NCI-H345 treated with DMSO at 0.1 percent for 48 hours (cell line): ENCODE measurements around the gene GGACT.
"Not testable (repeated sequence)": the region's sequence is repeated elsewhere in the genome, so short reads cannot be mapped to it uniquely, and the experiment has no call there.

Source experiments
- DNase-seq: peaks from one replicate; lab custom pipeline; 2025; ENCODE audit not compliant: unreplicated experiment; lab: John Stamatoyannopoulos, UW

The GGACT gene

GRCh38 chr13:100532090-100532766 lies 56.4 kb downstream of the GGACT start:
- no peak for DNase-seq

GRCh38 chr13:100530671-100531213 lies 57.8 kb downstream of the GGACT start:
- no peak for DNase-seq

GRCh38 chr13:100529666-100530377 lies 58.8 kb downstream of the GGACT start:
- DNase-seq = no peak

GRCh38 chr13:100528820-100529219 lies 59.8 kb downstream of the GGACT start:
- DNase-seq = no peak

GRCh38 chr13:100528353-100528752 lies 60.2 kb downstream of the GGACT start:
- DNase-seq = no peak

- DNase-seq = no peak
Observed at GRCh38 chr13:100527644-100528043, 60.9 kb downstream of the GGACT start.

- DNase-seq = no peak
Observed at GRCh38 chr13:100526318-100527000, 62.1 kb downstream of the GGACT start.

GRCh38 chr13:100525453-100526317 lies 62.9 kb downstream of the GGACT start:
- no peak for DNase-seq

GRCh38 chr13:100524688-100525087 lies 63.9 kb downstream of the GGACT start:
- not testable (repeated sequence) for DNase-seq

GRCh38 chr13:100523981-100524386 lies 64.6 kb downstream of the GGACT start:
- DNase-seq = no peak

- no peak for DNase-seq
Observed at GRCh38 chr13:100523411-100523810, 65.2 kb downstream of the GGACT start.

- DNase-seq = no peak
Observed at GRCh38 chr13:100522618-100523309, 65.8 kb downstream of the GGACT start.

- no peak for DNase-seq
Observed at GRCh38 chr13:100521851-100522617, 66.6 kb downstream of the GGACT start.

- no peak for DNase-seq
Observed at GRCh38 chr13:100520936-100521850, 67.4 kb downstream of the GGACT start.

- no peak for DNase-seq
Observed at GRCh38 chr13:100519626-100520025, 69.0 kb downstream of the GGACT start.

- DNase-seq = no peak
Observed at GRCh38 chr13:100518394-100519062, 70.1 kb downstream of the GGACT start.

GRCh38 chr13:100517728-100518127 lies 70.9 kb downstream of the GGACT start:
- DNase-seq = no peak

GRCh38 chr13:100517135-100517534 lies 71.5 kb downstream of the GGACT start:
- no peak for DNase-seq
